ENCODE measurements around the gene CAMTA1. TPM values are rescaled to one million over a fixed set of nuclear protein-coding genes. Genes with fewer than 3 reads are reported as not detected.

The CAMTA1 gene
- polyA plus RNA-seq, 1 donor from 2014 or later: 162 TPM

GRCh38 chr1:7473223-7474142 is 688.2 kb downstream of the CAMTA1 start (continued):
- TF ChIP-seq REST (IDR thresholded peaks at IDR 0.05; ENCODE audit: borderline replicate concordance) (no peak), POLR2AphosphoS5 (IDR thresholded peaks at IDR 0.05) (no peak)

GRCh38 chr1:7474143-7474490 is 688.9 kb downstream of the CAMTA1 start:
- Histone ChIP-seq H3K79me2 (replicated peaks; ENCODE audit: insufficient read depth, low read length) (no peaks in the 10 kb centered on the region), H3K9me3 (ENCODE audit: low read length) (no peaks in the 10 kb centered on the region), H3K9me2 (ENCODE audit: insufficient read depth, low read length) (no peaks in the 10 kb centered on the region), H3K4me3 (ENCODE audit: low read length) (no peak overlapping the region), H2AFZ (ENCODE audit: low read depth, low read length) (no peak overlapping the region), H3K4me2 (ENCODE audit: low read length) (no peak overlapping the region), H3K27me3 (ENCODE audit: insufficient read depth, low read depth, low read length) (no peaks in the 10 kb centered on the region), H3K27ac (ENCODE audit: low read length) (no peak overlapping the region), H4K20me1 (ENCODE audit: insufficient read depth) (no peaks in the 10 kb centered on the region), H3K36me3 (ENCODE audit: insufficient read depth, low read length) (no peaks in the 10 kb centered on the region), H3K9ac (ENCODE audit: low read length) (no peak overlapping the region), H3F3A (ENCODE audit: insufficient read depth, low read length, poor library complexity, severe bottlenecking) (no peaks in the 10 kb centered on the region)
- TF ChIP-seq CTCF (IDR thresholded peaks at IDR 0.05; ENCODE audit: poor library complexity, severe bottlenecking) (no peak), RAD21 (conservative IDR thresholded peaks at IDR 0.05) (no peak), MXI1 (conservative IDR thresholded peaks at IDR 0.05; ENCODE audit: poor library complexity, severe bottlenecking) (no peak), TAF1 (IDR thresholded peaks at IDR 0.05; ENCODE audit: low read depth) (no peak), EP300 (conservative IDR thresholded peaks at IDR 0.05; ENCODE audit: poor library complexity, severe bottlenecking) (no peak), EZH2 (IDR thresholded peaks at IDR 0.05; ENCODE audit: borderline replicate concordance, insufficient read depth, low read length, poor library complexity, severe bottlenecking) (no peak)

GRCh38 chr1:7474786-7475502 is 689.7 kb downstream of the CAMTA1 start:
- H3F3A ChIP-seq (ENCODE audit: insufficient read depth, low read length, poor library complexity, severe bottlenecking): no peaks in the 10 kb centered on the region
- H3K4me3 ChIP-seq (ENCODE audit: low read length): no peak overlapping the region
- H3K27ac ChIP-seq (ENCODE audit: low read length): no peak overlapping the region
- TF ChIP-seq POLR2AphosphoS5 (IDR thresholded peaks at IDR 0.05) (no peak), EP300 (conservative IDR thresholded peaks at IDR 0.05; ENCODE audit: poor library complexity, severe bottlenecking) (no peak), MXI1 (conservative IDR thresholded peaks at IDR 0.05; ENCODE audit: poor library complexity, severe bottlenecking) (no peak)
- H3K27me3 ChIP-seq (ENCODE audit: insufficient read depth, low read depth, low read length): no peaks in the 10 kb centered on the region
- H3K9me2 ChIP-seq (ENCODE audit: insufficient read depth, low read length): no peaks in the 10 kb centered on the region
- no peaks in the 10 kb centered on the region for H4K20me1 ChIP-seq (ENCODE audit: insufficient read depth)
- no peaks in the 10 kb centered on the region for H3K9me3 ChIP-seq (ENCODE audit: low read length)
- H3K9ac ChIP-seq (ENCODE audit: low read length): no peak overlapping the region
- no peak overlapping the region for H3K4me2 ChIP-seq (ENCODE audit: low read length)
- no peak overlapping the region for H2AFZ ChIP-seq (ENCODE audit: low read depth, low read length)
- no peaks in the 10 kb centered on the region for H3K36me3 ChIP-seq (ENCODE audit: insufficient read depth, low read length)
- no peaks in the 10 kb centered on the region for H3K79me2 ChIP-seq (replicated peaks; ENCODE audit: insufficient read depth, low read length)

Data from neural cell (in vitro differentiated cells).